DMS153 treated with DMSO at 0.1 percent for 48 hours (cell line): ENCODE results near the gene HBQ1.
A peak's percentile ranks its signal among the peaks of the same experiment; 100 is the strongest.
"Not testable (repeated sequence)": the region's sequence is repeated elsewhere in the genome, so short reads cannot be mapped to it uniquely, and the experiment has no call there.

Experiments
- DNase-seq: peaks from one replicate; lab custom pipeline; 2025; ENCODE audit not compliant: unreplicated experiment; lab: John Stamatoyannopoulos, UW

The HBQ1 gene

GRCh38 chr16:175011-175949 is 5.0 kb upstream of the HBQ1 start:
- DNase-seq = no peak

DNA sequence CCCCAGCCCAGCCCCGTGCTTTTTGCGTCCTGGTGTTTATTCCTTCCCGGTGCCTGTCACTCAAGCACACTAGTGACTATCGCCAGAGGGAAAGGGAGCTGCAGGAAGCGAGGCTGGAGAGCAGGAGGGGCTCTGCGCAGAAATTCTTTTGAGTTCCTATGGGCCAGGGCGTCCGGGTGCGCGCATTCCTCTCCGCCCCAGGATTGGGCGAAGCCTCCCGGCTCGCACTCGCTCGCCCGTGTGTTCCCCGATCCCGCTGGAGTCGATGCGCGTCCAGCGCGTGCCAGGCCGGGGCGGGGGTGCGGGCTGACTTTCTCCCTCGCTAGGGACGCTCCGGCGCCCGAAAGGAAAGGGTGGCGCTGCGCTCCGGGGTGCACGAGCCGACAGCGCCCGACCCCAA is 4.3 kb upstream of the HBQ1 start:
- not testable (repeated sequence) for DNase-seq

DNA sequence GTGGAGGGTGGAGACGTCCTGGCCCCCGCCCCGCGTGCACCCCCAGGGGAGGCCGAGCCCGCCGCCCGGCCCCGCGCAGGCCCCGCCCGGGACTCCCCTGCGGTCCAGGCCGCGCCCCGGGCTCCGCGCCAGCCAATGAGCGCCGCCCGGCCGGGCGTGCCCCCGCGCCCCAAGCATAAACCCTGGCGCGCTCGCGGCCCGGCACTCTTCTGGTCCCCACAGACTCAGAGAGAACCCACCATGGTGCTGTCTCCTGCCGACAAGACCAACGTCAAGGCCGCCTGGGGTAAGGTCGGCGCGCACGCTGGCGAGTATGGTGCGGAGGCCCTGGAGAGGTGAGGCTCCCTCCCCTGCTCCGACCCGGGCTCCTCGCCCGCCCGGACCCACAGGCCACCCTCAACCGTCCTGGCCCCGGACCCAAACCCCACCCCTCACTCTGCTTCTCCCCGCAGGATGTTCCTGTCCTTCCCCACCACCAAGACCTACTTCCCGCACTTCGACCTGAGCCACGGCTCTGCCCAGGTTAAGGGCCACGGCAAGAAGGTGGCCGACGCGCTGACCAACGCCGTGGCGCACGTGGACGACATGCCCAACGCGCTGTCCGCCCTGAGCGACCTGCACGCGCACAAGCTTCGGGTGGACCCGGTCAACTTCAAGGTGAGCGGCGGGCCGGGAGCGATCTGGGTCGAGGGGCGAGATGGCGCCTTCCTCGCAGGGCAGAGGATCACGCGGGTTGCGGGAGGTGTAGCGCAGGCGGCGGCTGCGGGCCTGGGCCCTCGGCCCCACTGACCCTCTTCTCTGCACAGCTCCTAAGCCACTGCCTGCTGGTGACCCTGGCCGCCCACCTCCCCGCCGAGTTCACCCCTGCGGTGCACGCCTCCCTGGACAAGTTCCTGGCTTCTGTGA is 3.5 kb upstream of the HBQ1 start, which contains the start of gene HBA1:
TSS of gene HBA1 (plus strand) at position 204 of the 906 bp plus-strand sequence. CDS start at position 241, 37 bp downstream.
- not testable (repeated sequence) for DNase-seq

DNA sequence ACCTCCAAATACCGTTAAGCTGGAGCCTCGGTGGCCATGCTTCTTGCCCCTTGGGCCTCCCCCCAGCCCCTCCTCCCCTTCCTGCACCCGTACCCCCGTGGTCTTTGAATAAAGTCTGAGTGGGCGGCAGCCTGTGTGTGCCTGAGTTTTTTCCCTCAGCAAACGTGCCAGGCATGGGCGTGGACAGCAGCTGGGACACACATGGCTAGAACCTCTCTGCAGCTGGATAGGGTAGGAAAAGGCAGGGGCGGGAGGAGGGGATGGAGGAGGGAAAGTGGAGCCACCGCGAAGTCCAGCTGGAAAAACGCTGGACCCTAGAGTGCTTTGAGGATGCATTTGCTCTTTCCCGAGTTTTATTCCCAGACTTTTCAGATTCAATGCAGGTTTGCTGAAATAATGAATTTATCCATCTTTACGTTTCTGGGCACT is 2.9 kb upstream of the HBQ1 start:
- peak; percentile 98 for DNase-seq

GRCh38 chr16:177981-178667 is 2.1 kb upstream of the HBQ1 start:
- no peak for DNase-seq

DNA sequence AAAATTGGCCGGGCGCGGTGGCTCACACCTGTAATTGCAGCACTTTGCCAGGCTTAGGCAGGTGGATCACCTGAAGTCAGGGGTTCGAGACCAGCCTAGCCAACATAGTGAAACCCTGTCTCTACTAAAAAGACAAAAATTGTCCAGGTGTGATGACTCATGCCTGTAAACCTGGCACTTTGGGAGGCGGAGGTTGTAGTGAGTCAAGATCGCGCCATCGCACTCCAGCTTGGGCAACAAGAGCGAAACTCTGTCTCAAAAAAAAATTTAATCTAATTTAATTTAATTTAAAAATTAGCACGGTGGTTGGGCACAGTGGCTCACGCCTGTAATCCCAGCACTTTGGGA is 1.6 kb upstream of the HBQ1 start:
- no peak for DNase-seq

DNA sequence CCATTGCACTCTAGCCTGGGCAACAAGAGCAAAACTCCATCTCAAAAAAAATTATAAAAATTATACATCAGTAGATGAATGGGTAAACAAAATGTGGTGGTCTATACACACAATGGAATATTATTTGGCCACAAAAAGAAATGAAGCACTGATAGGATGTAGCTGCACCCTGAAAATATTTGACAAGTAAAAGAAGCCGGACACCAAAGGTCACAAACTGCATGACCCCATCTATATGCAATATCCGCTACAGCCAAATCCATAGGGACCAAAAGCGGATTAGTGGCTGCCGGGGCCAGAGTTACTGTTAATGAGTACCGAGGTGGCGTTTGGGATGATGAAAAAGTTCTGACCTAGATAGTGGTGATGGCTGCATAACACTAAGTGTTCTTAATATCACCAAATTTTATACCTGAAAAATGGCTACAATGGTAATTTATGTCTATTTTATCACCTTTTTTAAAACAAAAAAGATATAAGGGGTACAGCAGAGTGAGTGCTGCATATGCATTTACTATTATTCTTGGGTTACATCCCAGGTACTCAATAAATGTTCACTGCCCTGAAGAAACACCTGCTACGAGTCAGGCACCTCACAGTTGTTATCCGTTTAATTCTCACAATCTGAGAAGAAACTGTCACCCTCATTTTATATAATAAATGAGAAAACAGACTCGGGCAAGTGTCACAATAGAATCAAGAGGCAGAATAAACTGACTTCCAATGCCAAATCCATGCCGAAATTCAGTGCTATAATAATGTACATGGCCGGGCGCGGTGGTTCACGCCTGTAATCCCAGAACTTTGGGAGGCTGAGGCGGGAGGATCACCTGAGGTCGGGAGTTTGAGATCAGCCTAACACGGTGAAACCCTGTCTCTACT is 807 bp upstream of the HBQ1 start:
- no peak for DNase-seq

DNA sequence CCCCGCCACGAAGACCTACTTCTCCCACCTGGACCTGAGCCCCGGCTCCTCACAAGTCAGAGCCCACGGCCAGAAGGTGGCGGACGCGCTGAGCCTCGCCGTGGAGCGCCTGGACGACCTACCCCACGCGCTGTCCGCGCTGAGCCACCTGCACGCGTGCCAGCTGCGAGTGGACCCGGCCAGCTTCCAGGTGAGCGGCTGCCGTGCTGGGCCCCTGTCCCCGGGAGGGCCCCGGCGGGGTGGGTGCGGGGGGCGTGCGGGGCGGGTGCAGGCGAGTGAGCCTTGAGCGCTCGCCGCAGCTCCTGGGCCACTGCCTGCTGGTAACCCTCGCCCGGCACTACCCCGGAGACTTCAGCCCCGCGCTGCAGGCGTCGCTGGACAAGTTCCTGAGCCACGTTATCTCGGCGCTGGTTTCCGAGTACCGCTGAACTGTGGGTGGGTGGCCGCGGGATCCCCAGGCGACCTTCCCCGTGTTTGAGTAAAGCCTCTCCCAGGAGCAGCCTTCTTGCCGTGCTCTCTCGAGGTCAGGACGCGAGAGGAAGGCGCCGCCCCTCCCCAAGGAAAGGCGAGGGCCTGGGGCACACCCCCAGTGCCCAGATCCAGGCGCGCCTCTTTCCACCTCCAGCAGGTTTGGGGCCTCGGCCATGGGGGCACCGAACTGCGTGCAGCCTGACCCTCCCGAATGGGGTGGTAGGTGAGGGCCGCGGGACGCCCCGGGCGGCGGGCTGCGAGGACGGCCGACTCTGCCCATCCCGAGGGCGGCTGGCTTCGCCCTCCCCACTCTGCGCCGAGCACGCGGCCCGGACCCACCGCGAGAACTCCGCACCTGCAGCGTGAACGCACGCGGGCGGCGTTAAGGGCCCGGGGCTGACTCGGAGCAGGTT is 664 bp downstream of the HBQ1 start:
- DNase-seq = peak; percentile 38

GRCh38 chr16:181565-182021 is 1.3 kb downstream of the HBQ1 start:
- no peak for DNase-seq

DNA sequence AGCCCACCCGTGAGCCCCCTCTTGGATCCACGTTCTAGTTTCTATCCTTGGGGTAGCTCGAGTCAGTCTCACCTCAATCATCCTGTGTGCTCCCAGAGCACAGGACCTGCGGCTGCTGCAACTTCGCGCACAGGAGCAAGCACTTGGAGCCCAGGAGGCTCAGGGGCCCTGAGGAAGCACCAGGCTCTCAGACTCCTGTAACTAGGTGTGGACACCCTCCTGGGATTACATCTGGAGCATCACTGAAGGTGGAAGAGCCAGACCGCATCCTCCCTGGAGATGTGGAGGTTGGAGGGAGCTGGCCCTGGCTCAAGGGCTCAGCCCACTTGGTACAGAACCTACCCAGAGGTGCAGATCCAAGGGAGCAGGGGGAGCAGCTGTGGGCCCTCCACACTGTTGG is 2.7 kb downstream of the HBQ1 start:
- DNase-seq = no peak

DNA sequence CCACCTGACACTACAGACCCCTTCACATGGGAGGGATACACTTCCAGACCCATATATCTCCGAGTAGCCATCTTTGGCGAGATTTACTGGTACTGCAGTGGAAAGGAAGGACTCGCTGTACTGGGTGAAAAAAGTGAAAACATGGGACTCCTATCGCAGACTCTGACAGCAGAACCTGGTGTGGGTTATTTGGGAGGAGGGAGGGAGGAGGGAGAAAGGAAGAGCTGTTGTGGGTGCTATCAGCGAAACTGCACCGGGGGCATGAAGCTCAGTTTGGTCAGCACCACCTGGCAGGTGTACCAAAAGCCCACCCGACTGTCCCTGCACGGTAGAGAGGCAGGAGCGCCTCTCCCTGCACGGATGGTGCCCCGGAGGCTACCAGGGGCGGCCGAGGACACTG is 5.0 kb downstream of the HBQ1 start:
- DNase-seq = no peak

- DNase-seq = no peak
These were observed 5.4 kb downstream of the HBQ1 start for GRCh38 chr16:185691-186090.

DNA sequence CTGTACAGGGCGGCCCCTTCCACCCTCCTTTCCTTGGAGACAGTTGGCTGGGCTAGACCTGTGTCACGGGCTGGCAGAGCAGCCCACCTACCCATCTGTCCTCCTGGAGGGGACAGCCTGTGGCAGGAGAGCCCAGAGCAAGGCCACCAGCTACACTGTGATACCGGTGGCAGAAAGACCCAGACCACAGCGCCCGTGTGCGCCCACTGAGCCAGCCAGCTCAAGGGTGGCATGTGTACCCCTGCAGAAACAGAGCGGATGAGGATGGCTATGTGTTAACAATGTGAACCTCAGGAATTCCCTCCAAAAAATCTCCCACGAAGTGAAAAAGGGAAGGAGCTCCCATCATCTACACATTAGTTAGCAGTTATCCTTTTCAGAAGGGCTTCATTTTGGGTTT is 7.1 kb downstream of the HBQ1 start:
- DNase-seq = no peak

DNA sequence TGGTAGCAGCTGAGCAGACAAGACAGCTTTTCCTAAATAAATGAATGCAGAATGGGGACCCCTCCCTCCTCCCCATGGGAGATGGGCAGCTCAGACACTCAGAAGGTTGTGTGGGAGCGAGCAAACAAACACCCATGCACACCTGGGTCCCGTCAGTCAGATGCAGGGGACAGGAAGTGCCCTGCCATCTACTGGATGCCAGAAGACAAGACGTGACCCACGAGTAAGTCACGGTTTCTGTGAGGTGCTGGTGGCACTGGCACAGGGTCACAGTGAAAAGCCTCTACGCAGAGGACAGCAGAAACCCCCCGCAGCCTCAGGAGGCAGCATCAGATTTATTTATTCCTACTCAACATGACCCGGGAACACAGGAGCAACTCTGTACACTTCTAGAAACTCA is 8.4 kb downstream of the HBQ1 start:
- no peak for DNase-seq

- DNase-seq = no peak
These were observed 9.4 kb downstream of the HBQ1 start for GRCh38 chr16:189604-190186.

DNA sequence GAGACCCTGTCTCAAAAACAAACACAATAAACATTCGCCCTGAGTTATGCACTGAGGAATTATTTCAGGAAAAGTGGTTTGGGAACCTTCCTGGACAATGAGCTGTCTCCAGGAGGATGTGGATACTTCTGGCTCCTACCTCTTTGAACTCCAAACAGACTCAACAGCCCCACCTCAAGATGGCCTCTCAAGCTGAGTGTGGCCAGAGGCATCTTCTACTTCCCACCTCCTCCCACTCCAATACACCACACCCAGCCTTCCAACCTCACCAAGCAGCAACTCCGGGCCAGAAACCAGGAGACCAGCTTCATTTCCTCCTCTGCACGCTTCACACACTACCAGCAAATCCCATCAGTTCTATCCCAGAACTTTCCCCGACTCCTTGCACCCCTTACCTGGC is 11.6 kb downstream of the HBQ1 start:
- no peak for DNase-seq

- DNase-seq = no peak
These were observed 12.4 kb downstream of the HBQ1 start for GRCh38 chr16:192686-193085.

- no peak for DNase-seq
These were observed 13.2 kb downstream of the HBQ1 start for GRCh38 chr16:193441-193840.

DNA sequence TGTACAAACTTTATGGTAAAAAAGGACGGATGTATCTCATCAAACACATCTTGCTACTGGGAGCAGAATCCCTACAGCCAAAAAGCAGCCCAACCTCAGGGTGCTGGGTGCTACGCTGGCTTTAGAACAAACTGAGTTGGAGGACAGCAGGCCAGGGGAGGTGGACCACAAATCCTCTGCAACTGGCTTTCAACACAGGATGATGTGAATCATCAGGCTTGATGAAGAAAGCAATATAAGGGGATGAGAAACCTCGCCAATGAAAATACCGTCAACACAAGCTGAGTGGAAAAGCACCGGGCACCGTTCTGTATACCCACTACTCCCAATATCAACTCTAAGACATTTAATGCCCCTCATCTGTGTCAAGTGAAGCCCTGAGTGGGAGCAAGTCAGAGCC is 14.3 kb downstream of the HBQ1 start:
- DNase-seq = no peak
